H1 (cell line): Measurements from ENCODE around the gene HTR2B. TPM values are rescaled to one million over a fixed set of nuclear protein-coding genes. Genes with fewer than 3 reads are reported as not detected.
A peak's percentile ranks its signal among the peaks of the same experiment; 100 is the strongest.

ENCODE experiments used
- CTCF ChIA-PET: fragments of 300-600 bp; sonication (Branson Sonifier 250); formaldehyde crosslinking; loops from one replicate; lab custom pipeline; 2021; ENCODE audit not compliant: partially characterized antibody; lab: Charles Lee
- POLR2A ChIA-PET: fragments of 300-600 bp; sonication (Branson Sonifier 250); formaldehyde crosslinking; loops from one replicate; lab custom pipeline; 2021; ENCODE audit warnings: inconsistent platforms; ENCODE audit not compliant: partially characterized antibody; lab: Charles Lee
- DNase-seq, 2 experiments: peaks; one replicate each; pipeline versions ENCODE4 v3.0.0 to v3.0.0-alpha.2; 2010 to 2022; ENCODE audit warnings: low spot score in 2 of 2, low read depth in 1 of 2, mixed read lengths in 1 of 2
- FAIRE-seq: peaks from 2 replicates; lab custom pipeline; 2011; peaks lifted over from hg19 to GRCh38; lab: Jason Lieb, UNC
- H2AFZ ChIP-seq: 2 replicates; pipeline ENCODE4 v1.8.1; 2012; ENCODE audit warnings: low read length, inconsistent platforms
- H2AK5ac ChIP-seq: 2 replicates; pipeline ENCODE4 v1.6.1; 2013; ENCODE audit warnings: low read depth, low read length
- H2BK120ac ChIP-seq: replicated peaks from 2 replicates; pipeline ENCODE3; 2013; ENCODE audit warnings: low read depth, low read length, inconsistent platforms
- H2BK12ac ChIP-seq: 2 replicates; pipeline ENCODE4 v1.6.1; 2013; ENCODE audit warnings: low read depth, low read length
- H2BK15ac ChIP-seq: 2 replicates; pipeline ENCODE4 v1.6.1; 2013; ENCODE audit warnings: low read length
- H2BK20ac ChIP-seq: 2 replicates; pipeline ENCODE4 v1.6.1; 2013; ENCODE audit warnings: low read length
- H2BK5ac ChIP-seq: 2 replicates; pipeline ENCODE4 v1.6.1; 2013; ENCODE audit warnings: low read depth, low read length
- H3K14ac ChIP-seq: 2 replicates; pipeline ENCODE4 v1.6.1; 2013; ENCODE audit warnings: inconsistent platforms; ENCODE audit not compliant: insufficient read length
- H3K18ac ChIP-seq: 2 replicates; pipeline ENCODE4 v1.6.1; 2013; ENCODE audit warnings: low read length; ENCODE audit errors: extremely low read depth
- H3K23ac ChIP-seq: 2 replicates; pipeline ENCODE4 v1.6.1; 2013; ENCODE audit warnings: inconsistent platforms; ENCODE audit not compliant: insufficient read length
- H3K23me2 ChIP-seq: 2 replicates; pipeline ENCODE4 v1.6.1; 2013; ENCODE audit warnings: low read depth, low read length
- H3K27ac ChIP-seq: 2 replicates; pipeline ENCODE4 v1.6.1; 2011; ENCODE audit warnings: low read depth, low read length, inconsistent platforms
- H3K27me3 ChIP-seq, 4 experiments: replicated peaks in 1 of 4; 1 replicate in 1 of 4; 2 replicates in 3 of 4; pipeline versions ENCODE4 v1.6.1 to v1.8.1; 2011 to 2013; ENCODE audit warnings: low read length in 3 of 4, mild to moderate bottlenecking in 3 of 4, inconsistent platforms in 2 of 4, mixed read lengths in 2 of 4, moderate library complexity in 1 of 4; ENCODE audit not compliant: control insufficient read depth in 3 of 4, insufficient read depth in 3 of 4; ENCODE audit errors: extremely low read depth in 1 of 4
- H3K36me3 ChIP-seq, 4 experiments: 2 replicates each; pipeline versions ENCODE4 v1.6.1 to v1.8.1; 2011 to 2013; ENCODE audit warnings: mild to moderate bottlenecking in 4 of 4, low read length in 3 of 4, moderate library complexity in 2 of 4, control low read depth in 1 of 4, inconsistent platforms in 1 of 4; ENCODE audit not compliant: insufficient read depth in 4 of 4, control insufficient read depth in 2 of 4
- H3K4ac ChIP-seq: replicated peaks from 2 replicates; pipeline ENCODE3; 2013; ENCODE audit warnings: low read length, low read depth, mixed read lengths, inconsistent platforms; ENCODE audit not compliant: insufficient read length
- H3K4me1 ChIP-seq, 4 experiments: replicated peaks in 1 of 4; 1 replicate in 1 of 4; 2 replicates in 3 of 4; pipeline versions ENCODE4 v1.6.1 to v1.8.1; 2011 to 2013; ENCODE audit warnings: low read length in 3 of 4, inconsistent platforms in 2 of 4, mixed read lengths in 1 of 4; ENCODE audit not compliant: insufficient read depth in 4 of 4, control insufficient read depth in 3 of 4
- H3K4me2 ChIP-seq, 2 experiments: 2 replicates each; pipeline versions ENCODE4 v1.6.1 to v1.8.1; 2011 to 2013; ENCODE audit warnings: low read depth in 2 of 2, low read length in 2 of 2, control low read depth in 1 of 2, inconsistent platforms in 1 of 2, mild to moderate bottlenecking in 1 of 2; ENCODE audit not compliant: insufficient read depth in 1 of 2
- H3K4me3 ChIP-seq, 4 experiments: fragments of 200-600, 300-600 bp in 1 of 4; sonication (generic), shearing (Covaris generic), sonication (Bioruptor Twin) in 1 of 4; 2 replicates each; pipeline versions ENCODE4 v1.5.1 to v1.8.1; 2011 to 2016; ENCODE audit warnings: low read length in 4 of 4, low read depth in 3 of 4, control low read depth in 2 of 4, inconsistent platforms in 2 of 4, mild to moderate bottlenecking in 2 of 4, mixed read lengths in 1 of 4, moderate library complexity in 1 of 4; ENCODE audit not compliant: insufficient read depth in 2 of 4; ENCODE audit errors: extremely low read depth in 1 of 4
- H3K56ac ChIP-seq: replicated peaks from 2 replicates; pipeline ENCODE3; 2013; ENCODE audit warnings: low read depth, mild to moderate bottlenecking, mixed read lengths, low read length, inconsistent platforms; ENCODE audit not compliant: insufficient read length
- H3K79me1 ChIP-seq: 2 replicates; pipeline ENCODE4 v1.6.1; 2013; ENCODE audit warnings: low read depth, low read length, control low read depth
- H3K79me2 ChIP-seq, 2 experiments: 2 replicates each; pipeline versions ENCODE4 v1.6.1 to v1.8.1; 2012 to 2013; ENCODE audit warnings: low read length in 2 of 2, mild to moderate bottlenecking in 2 of 2, inconsistent platforms in 1 of 2; ENCODE audit not compliant: insufficient read depth in 2 of 2, control insufficient read depth in 1 of 2
- H3K9ac ChIP-seq, 4 experiments: replicated peaks in 1 of 4; 1 replicate in 1 of 4; 2 replicates in 3 of 4; pipeline versions ENCODE4 v1.6.1 to v1.8.1; 2011 to 2013; ENCODE audit warnings: low read depth in 3 of 4, low read length in 3 of 4, control low read depth in 2 of 4, mild to moderate bottlenecking in 2 of 4, moderate library complexity in 2 of 4, inconsistent platforms in 1 of 4; ENCODE audit errors: extremely low read depth in 1 of 4
- H3K9me3 ChIP-seq, 2 experiments: 2 replicates each; pipeline versions ENCODE4 v1.6.1 to v1.8.1; 2012 to 2013; ENCODE audit warnings: mild to moderate bottlenecking in 2 of 2, moderate library complexity in 2 of 2, control low read depth in 1 of 2, inconsistent platforms in 1 of 2, low read depth in 1 of 2, low read length in 1 of 2, mixed read lengths in 1 of 2; ENCODE audit not compliant: insufficient read depth in 2 of 2
- H4K20me1 ChIP-seq, 2 experiments: replicated peaks in 1 of 2; 2 replicates each; pipeline versions ENCODE3 to v1.8.1; 2011 to 2013; ENCODE audit warnings: inconsistent platforms in 2 of 2, low read length in 2 of 2, mild to moderate bottlenecking in 1 of 2; ENCODE audit not compliant: insufficient read depth in 2 of 2, control insufficient read depth in 1 of 2
- H4K5ac ChIP-seq: 2 replicates; pipeline ENCODE4 v1.6.1; 2013; ENCODE audit warnings: low read length, low read depth, mixed read lengths, inconsistent platforms; ENCODE audit not compliant: insufficient read length
- H4K8ac ChIP-seq: 2 replicates; pipeline ENCODE4 v1.8.0; 2013; ENCODE audit warnings: mild to moderate bottlenecking, moderate library complexity, low read length, inconsistent platforms; ENCODE audit not compliant: insufficient read depth; ENCODE audit errors: extremely low read depth
- H4K91ac ChIP-seq: replicated peaks from 2 replicates; pipeline ENCODE3; 2013; ENCODE audit warnings: low read length, mixed read lengths, inconsistent platforms; ENCODE audit not compliant: insufficient read length
- ATF3 ChIP-seq: IDR thresholded peaks from 2 replicates; pipeline ENCODE4 v1.6.1; 2011; ENCODE audit warnings: low read depth, mild to moderate bottlenecking, low read length; ENCODE audit not compliant: insufficient read depth
- BCL11A ChIP-seq, 2 experiments: IDR thresholded peaks; one replicate each; pipeline ENCODE4 v1.6.1; 2011; ENCODE audit warnings: low read depth in 2 of 2, low read length in 2 of 2, mild to moderate bottlenecking in 2 of 2
- BRCA1 ChIP-seq: IDR thresholded peaks from 2 replicates; pipeline ENCODE4 v1.6.1; 2012; ENCODE audit warnings: low read depth, low read length, improper control_type of control experiment
- EGR1 ChIP-seq: IDR thresholded peaks from 2 replicates; pipeline ENCODE4 v1.6.1; 2011; ENCODE audit warnings: low read depth, low read length, borderline replicate concordance
- RAD21 ChIP-seq, 2 experiments: IDR thresholded peaks in 1 of 2; conservative IDR thresholded peaks in 1 of 2; 2 replicates each; pipeline ENCODE4 v1.6.1; 2011; ENCODE audit warnings: low read depth in 2 of 2, low read length in 2 of 2, improper control_type of control experiment in 1 of 2, inconsistent platforms in 1 of 2, mild to moderate bottlenecking in 1 of 2, moderate library complexity in 1 of 2
- SP1 ChIP-seq: IDR thresholded peaks from 2 replicates; pipeline ENCODE4 v1.6.1; 2011; ENCODE audit warnings: low read depth, low read length
- SRF ChIP-seq: IDR thresholded peaks from 2 replicates; pipeline ENCODE4 v1.6.1; 2011; ENCODE audit warnings: mild to moderate bottlenecking, low read depth, low read length, moderate library complexity
- polyA plus RNA-seq, 7 experiments: library from polyadenylated mRNA; depleted of rRNA in 3 of 7; stranded (reverse) in 5 of 7; unstranded in 2 of 7; fragments of >200 nt in 5 of 7; fragments of 200-250 nt in 2 of 7; gene quantifications; 1 replicate in 5 of 7; 2 replicates in 1 of 7; 4 replicates in 1 of 7; pipeline versions ENCODE4 v1.2.1 to v1.2.3, GENCODE V29; 2011 to 2013; ENCODE audit warnings: missing spikeins in 2 of 7, mixed read lengths in 2 of 7
- total RNA-seq: library from RNA; stranded (reverse); fragmentation: NEBNext Ultra II Directional; extraction: Animal tissue kit (Norgen Biotek cat#: 25700); gene quantifications from 2 replicates; pipeline ENCODE4 v1.2.1, GENCODE V29; 2021

The HTR2B gene
- total and polyA plus RNA-seq, 2 of the 8 experiments (the other 6 are each of a cell fraction or from before 2014, with no cell fraction given) = not detected

- no peak overlapping the region for H2BK12ac ChIP-seq
- FAIRE-seq = peak; percentile 60
- H2BK20ac ChIP-seq = no peak overlapping the region
- H2BK15ac ChIP-seq = no peak overlapping the region
- no peak overlapping the region for H3K14ac ChIP-seq
- no peak overlapping the region for H3K4me3 ChIP-seq
- no peak overlapping the region for H4K91ac ChIP-seq
- H3K23me2 ChIP-seq = no peaks in the 10 kb centered on the region
- no peak overlapping the region for H2AFZ ChIP-seq
- no peak overlapping the region for H3K4me2 ChIP-seq
- peaks cover 0 to 7% (median 1%) of the 10 kb centered on the region in 4 experiments; a peak in 2 of 7 replicates for H3K4me1 ChIP-seq
- H3K18ac ChIP-seq = no peak overlapping the region
- no peak overlapping the region for H3K4ac ChIP-seq
- H4K5ac ChIP-seq = no peak overlapping the region
- H4K20me1 ChIP-seq = peaks cover 0 to 1% of the 10 kb centered on the region in 2 experiments
- H3K36me3 ChIP-seq = no peaks in the 10 kb centered on the region
- no peak overlapping the region for H3K9ac ChIP-seq
- ChIA-PET POLR2A (interaction anchor here (0.7 to 1.6 kb wide), 5 partner anchors 9 to 64 kb away, joined by 3 to 5 read pairs (median 3); no protein-coding TSS in a partner anchor), CTCF (interaction anchor here (1.1 to 2.8 kb wide), 3 partner anchors 16 to 99 kb away, joined by 3 to 14 read pairs (median 8); no protein-coding TSS in a partner anchor)
- TF ChIP-seq SP1 (no peak), BCL11A (IDR thresholded peaks at IDR 0.05; ENCODE audit: low read depth in 2 of 2, low read length in 2 of 2) (no peak), EGR1 (no peak), ATF3 (no peak), RAD21 (IDR thresholded peaks at IDR 0.05 in 1 of 2, conservative IDR thresholded peaks at IDR 0.05 in 1 of 2; ENCODE audit: low read depth in 2 of 2, low read length in 2 of 2) (no peak), SRF (no peak), BRCA1 (no peak)
- TF ChIP-seq, all 59 proteins: peak for 0
- no peaks in the 10 kb centered on the region for H3K79me1 ChIP-seq
- H2BK120ac ChIP-seq = no peak overlapping the region
- no peak overlapping the region for H3K27ac ChIP-seq
- H2AK5ac ChIP-seq = no peak overlapping the region
- H3K27me3 ChIP-seq = no peaks in the 10 kb centered on the region
- no peak for DNase-seq
- H3K23ac ChIP-seq = no peak overlapping the region
- no peak overlapping the region for H2BK5ac ChIP-seq
- no peak overlapping the region for H3K56ac ChIP-seq
- H4K8ac ChIP-seq = no peak overlapping the region
- H3K9me3 ChIP-seq = no peaks in the 10 kb centered on the region
- H3K79me2 ChIP-seq = peaks cover 0 to 13% of the 10 kb centered on the region in 2 experiments; a peak in 2 of 4 replicates
These were observed 3.7 kb upstream of the HTR2B start for GRCh38 chr2:231128541-231128940.
